MV-4-11 (cell line): Measurements from ENCODE around the gene PPTC7.
"Not testable (repeated sequence)": the region's sequence is repeated elsewhere in the genome, so short reads cannot be mapped to it uniquely, and the experiment has no call there.

Source experiments
- DNase-seq: peaks from one replicate; lab custom pipeline; 2025; lab: John Stamatoyannopoulos, UW

The PPTC7 gene

GRCh38 chr12:110536834-110537604 is 46.1 kb downstream of the PPTC7 start:
- DNase-seq: no peak

GRCh38 chr12:110534811-110535210 is 48.3 kb downstream of the PPTC7 start:
- DNase-seq: no peak

GRCh38 chr12:110533607-110534006 is 49.5 kb downstream of the PPTC7 start:
- DNase-seq: no peak

- no peak for DNase-seq
These were observed 50.5 kb downstream of the PPTC7 start for GRCh38 chr12:110532644-110533043.

GRCh38 chr12:110531741-110532333 is 51.3 kb downstream of the PPTC7 start:
- DNase-seq: peak; percentile 56

GRCh38 chr12:110530511-110530910 is 52.6 kb downstream of the PPTC7 start:
- DNase-seq: peak; percentile 1

GRCh38 chr12:110528277-110528839 is 54.8 kb downstream of the PPTC7 start:
- DNase-seq: no peak

- DNase-seq: not testable (repeated sequence)
These were observed 62.0 kb downstream of the PPTC7 start for GRCh38 chr12:110520876-110521712.

- not testable (repeated sequence) for DNase-seq
These were observed 65.1 kb downstream of the PPTC7 start for GRCh38 chr12:110518014-110518413.

GRCh38 chr12:110516995-110517394 is 66.1 kb downstream of the PPTC7 start:
- DNase-seq: no peak

GRCh38 chr12:110514363-110514762 is 68.8 kb downstream of the PPTC7 start:
- no peak for DNase-seq

- no peak for DNase-seq
These were observed 69.3 kb downstream of the PPTC7 start for GRCh38 chr12:110513842-110514241.

GRCh38 chr12:110508071-110508586 is 75.0 kb downstream of the PPTC7 start:
- no peak for DNase-seq

GRCh38 chr12:110505332-110505731 is 77.8 kb downstream of the PPTC7 start:
- no peak for DNase-seq

- no peak for DNase-seq
These were observed 79.7 kb downstream of the PPTC7 start for GRCh38 chr12:110503432-110503831.

GRCh38 chr12:110501752-110502738 is 81.1 kb downstream of the PPTC7 start, which contains the start of the genes RAD9B and VPS29:
Gene RAD9B (plus strand): TSS chr12:110502331. CDS start chr12:110502338, 7 bp downstream.
Gene VPS29 (minus strand): TSS chr12:110502111. CDS start chr12:110502051, 60 bp downstream.
- DNase-seq: peak; percentile 98

GRCh38 chr12:110501399-110501751 is 81.7 kb downstream of the PPTC7 start:
- DNase-seq: peak; percentile 77

- peak; percentile 83 for DNase-seq
These were observed 84.0 kb downstream of the PPTC7 start for GRCh38 chr12:110498984-110499706.
